KG1 (cell line): ENCODE measurements around the gene MAML3.

Experiments used
- DNase-seq: peaks from one replicate; lab custom pipeline; 2025; lab: John Stamatoyannopoulos, UW

MAML3 gene

DNA sequence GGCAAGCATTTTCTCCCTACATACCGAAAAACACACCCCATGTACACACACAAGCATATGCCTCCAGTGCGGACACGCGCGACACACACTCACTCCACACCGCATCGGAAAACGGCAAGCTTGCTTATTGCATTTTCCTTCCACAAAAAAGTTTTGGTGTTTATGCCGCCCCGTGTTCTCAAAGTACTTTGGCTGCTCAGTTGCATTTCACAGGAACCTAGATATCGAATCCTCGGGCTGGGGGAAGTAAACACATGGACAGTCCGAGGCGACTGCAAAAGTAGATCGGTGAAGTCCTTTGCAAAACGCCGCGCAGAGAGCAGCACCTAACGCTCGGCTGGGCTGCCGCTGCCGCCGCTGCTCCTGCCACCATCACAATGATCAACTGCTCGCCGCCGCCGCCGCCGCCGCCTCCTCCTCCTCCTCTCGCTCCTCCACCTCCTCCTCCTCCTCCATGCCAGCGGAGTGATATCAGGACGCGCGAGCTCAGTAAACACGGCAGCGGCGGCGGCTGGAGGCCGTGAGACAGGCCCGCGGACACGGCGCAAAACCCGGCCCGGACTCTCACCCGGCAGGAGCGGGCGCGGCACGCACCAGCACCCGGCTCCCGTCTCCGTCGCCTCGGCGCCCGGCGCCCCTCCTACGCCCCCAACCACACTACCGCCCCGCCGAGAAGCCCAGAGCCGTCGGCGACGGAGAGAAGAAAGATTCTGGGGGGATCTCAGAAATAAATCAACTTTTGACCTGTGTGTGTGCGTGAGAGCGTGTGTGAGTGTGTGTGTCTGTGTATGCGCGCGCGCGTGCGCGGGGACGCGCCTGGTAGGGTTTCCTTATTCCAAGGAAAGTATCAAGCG is at the start of gene MAML3:
Gene MAML3, minus strand, starts transcription at position 467 of the 854 bp plus-strand sequence. CDS start 857 bp downstream, outside the sequence.
- DNase-seq: peak; percentile 62

DNA sequence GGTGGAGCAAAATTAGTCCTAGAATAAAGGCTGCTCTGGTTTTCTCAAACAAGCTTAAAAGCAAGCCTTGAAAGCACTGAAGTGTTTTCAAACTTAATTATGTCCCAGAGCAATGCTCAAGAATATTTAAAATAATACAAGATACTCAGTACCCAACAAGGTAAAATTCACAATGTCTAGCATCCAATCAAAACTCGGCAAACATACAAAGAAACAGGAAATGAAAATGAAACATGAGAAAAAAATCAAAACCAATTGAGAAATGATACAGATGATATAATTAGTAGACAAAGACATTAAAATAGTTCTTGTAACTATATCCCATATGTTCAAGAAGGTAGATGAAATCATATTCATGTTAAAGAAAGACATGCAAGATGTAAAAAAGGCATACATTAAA is 45.0 kb upstream of the MAML3 start:
- no peak for DNase-seq

DNA sequence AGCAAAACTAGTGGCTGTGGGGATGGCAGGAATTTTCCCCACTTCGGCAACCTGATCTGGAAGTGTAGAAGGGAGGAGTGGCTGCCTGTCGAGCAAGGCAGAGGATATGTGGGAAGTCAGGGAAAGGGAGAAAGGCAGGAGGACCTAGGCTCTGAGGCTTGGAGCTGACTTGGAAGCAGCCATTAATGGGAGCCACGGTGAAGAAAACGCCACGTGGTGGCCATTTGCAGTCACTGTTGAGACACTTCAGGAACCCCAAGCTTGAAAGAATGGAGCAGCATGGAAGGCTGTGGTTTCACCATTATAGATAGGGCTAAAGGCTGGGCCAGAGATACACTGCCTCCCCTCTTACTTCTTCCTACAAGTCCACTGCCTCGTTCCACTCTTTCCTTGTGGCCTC is 41.8 kb upstream of the MAML3 start:
- DNase-seq: no peak

DNA sequence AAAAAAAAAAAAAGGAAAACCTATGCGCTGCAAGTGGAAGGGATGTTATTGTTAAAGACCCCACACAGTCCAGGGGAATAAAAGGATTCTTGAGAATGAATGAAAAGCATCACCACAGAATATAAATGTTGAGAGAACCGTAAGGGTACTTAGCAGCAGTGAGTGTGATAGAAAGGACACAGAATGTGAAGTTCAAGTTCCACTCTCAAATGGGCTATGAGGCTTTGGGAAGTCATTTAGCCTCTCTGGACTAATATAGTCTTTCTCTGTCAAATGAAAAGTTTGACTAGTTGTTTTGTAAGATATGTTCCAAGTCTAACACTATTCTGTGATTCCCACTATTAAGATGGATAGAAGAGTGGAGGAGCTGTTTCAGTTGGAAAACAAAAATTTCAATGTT is 35.8 kb upstream of the MAML3 start:
- DNase-seq: no peak

DNA sequence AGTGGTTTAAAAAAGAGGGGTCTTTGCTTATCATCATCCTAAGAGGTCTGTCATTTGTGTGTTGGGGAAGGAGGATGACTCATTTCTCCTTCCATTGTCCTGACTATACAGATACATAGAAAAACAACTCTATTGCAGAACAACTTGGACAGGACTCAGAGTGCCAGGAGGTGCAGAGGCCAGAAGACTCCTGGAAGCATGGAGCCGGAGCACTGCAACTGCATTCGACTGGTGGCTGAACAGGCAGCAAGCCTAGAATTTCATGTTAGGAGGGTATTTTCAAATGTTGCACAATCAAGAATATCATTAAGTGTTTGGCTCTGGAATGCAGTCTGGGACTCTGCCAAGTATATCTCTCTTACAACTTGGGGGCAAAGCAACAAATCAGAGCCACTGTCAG is 35.0 kb upstream of the MAML3 start:
- DNase-seq: no peak

DNA sequence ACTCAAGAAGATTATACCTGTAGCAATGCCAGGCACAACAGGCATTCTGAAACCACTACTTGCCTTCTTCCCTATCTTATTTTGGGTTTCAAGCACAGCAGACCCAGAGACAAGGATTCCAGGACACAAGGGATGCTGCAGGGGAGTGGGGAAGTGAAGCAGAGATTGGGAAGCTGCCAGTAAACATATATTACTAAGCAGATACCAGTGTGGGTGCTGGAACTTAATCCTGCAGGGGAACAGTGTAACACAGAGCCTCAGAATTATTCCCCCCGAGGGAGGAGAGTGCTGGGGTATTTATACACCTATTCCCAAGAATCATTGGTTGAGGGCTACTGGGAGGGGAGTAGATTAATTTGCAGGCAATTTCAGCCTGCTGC is 33.3 kb upstream of the MAML3 start:
- DNase-seq: no peak

DNA sequence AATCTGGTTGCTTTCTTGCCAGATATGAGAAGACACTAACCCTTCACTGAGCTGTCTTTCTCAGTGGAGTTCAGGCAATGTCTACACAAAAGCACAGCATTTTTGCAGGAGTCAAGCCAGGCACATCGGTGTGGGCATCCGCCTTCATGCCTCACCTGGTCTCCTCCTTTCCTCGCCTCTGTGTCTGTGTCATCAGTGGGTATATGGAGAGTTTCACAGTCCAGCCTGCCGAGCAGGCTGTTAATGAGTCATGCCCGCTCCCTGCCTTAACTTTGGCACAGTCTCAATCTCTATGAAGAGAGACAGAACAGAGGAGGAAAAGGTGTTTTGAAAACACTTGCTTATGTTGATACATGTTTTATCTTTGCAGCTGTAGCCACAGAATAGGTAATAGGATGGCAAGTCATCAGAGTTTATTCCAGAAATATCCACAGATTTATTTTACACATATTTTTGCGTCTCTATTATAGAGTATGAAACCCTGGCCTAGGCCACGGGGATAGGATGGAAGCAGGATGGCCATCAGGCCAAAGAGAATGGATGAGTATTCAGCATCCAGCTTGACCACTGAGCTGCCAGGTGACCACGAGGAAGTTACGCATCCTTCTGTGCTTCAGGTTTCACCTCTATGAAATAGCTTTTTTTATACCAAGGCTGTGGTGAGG is 32.8 kb upstream of the MAML3 start:
- no peak for DNase-seq

DNA sequence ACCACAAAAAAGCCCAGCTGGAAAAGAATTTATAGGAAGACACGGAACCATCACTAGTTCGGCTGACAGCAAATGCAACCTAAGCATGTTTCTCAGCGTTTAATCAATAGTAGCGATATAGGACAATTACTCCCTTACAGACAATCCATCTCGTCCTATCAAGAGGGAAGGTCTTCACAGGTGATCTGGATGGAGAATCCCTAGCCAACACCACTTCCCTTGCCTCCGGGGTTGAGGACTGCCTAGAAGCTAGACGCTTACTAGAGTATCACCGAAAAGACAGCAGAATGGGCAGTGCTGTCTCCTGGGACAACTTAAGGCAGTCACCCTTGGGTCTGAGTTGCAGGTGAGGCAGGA is 32.1 kb upstream of the MAML3 start:
- DNase-seq: no peak

DNA sequence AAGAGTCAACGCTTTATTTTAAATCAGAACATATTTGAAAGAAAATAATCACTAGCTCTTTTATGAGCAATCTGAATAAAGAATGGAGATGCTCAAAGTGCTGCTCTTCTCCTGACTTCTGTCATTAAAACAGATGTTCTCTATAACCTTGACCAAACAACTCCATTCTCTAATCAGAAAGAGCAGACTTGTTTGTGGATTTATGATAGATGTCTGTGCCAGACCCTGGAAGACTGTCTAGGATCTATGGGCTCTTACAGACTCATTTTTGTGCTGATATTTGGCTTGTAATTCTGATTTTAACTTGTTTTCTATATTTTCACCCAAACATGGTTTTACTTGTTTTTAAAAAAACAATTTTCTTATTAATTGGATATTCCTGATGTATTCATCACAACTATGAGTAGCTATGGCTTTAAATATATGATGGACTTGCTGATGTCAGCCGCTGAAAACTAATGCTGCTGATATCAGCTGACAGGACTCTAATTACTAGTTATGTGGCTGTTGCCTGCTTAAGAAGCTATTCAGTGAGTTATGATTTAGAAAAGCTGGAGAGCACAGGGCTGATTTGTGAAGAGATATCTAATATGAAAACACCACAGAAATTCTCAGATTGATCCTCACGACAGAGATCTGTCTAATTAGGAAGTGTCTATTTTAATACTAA is 31.6 kb upstream of the MAML3 start:
- no peak for DNase-seq

DNA sequence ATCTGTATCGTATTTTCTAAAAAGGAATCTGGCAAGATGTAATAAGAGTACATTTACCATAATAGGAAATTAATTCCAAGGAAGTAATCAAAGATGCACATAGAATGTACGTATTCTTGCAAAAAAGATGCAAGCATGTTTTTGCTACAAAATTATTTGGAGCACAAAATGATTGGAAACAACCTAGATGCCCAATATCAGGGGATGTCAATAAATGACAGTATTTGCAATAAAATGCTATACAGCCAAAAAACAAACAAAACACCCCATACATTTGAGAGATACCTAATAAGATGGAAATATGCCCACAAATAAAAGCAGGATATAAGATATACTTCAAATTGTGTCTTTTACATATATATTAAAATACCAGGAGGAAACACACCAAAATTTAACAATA is 29.3 kb upstream of the MAML3 start:
- no peak for DNase-seq

DNA sequence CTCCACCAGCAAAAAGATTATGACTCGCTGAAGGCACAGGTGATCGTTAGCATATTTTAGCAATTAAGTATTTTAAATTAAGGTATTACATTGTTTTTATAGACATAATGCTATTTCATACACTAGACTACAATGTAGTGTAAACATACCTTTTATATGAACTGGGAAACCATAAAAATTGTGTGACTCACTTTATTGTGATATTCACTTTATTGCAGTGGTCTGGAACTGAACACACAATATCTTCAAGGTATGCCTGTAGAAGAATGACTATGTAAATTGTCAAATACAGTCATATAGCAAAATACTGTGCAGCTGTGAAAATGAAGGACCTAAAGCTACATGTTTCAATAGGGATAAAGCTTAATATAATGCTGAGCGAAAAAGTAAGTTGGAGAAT is 26.6 kb upstream of the MAML3 start:
- DNase-seq: no peak

DNA sequence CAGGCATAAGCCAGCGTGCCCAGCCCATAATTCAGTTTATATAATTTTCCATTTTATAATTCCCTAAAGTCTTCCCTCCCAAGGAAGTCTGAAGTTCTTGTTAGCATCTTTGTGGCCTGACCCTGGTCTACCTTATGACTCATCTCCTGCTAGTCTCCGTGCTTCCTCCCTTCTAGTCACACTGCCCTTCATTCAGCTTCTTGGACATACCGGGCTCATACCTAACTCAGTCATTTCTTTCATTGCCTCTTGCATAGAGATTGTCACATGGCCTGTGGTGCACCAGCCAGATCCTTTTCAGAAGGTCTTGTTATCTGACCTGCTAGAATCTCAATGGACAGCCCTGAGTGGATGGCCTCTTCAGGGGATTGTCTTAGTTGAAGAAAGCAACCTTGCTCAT is 22.8 kb upstream of the MAML3 start:
- DNase-seq: no peak

DNA sequence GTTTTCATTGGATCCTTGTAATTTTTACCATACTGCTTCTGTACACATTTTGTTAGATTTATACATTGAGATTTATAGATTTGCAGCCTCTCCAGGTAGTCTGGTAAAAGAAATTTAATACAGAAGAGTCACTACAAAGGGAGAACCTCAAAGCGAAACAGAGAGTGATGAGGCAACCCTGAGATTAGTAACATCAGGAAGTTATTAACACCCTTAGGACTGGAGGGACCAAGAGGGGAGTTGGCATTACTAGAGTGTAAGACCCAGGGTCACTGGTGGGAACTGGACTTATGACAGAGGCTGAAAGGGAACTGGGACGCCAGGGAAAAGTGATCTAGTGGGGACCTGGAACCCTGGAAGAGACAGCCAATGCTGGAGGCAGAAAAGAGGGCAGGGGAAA is 20.6 kb upstream of the MAML3 start:
- DNase-seq: no peak

DNA sequence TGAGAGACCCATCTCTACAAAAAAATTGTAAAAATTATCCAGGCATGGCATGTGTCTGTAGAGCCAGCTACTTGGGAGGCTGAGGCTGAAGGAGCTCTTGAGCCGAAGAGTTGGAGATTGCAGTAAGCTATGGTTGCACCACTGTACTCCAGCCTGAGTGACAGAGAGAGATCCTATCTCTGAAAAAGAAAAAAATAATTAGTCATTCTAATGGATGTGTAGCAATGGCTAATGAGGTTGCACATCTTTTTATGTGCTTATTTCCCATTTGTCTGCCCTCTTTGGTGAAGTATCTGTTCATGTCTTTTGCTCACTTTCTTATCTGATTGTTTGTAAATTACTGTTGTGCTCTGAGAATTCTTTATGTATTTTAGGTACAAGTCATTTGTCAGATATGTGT is 19.0 kb upstream of the MAML3 start:
- no peak for DNase-seq

DNA sequence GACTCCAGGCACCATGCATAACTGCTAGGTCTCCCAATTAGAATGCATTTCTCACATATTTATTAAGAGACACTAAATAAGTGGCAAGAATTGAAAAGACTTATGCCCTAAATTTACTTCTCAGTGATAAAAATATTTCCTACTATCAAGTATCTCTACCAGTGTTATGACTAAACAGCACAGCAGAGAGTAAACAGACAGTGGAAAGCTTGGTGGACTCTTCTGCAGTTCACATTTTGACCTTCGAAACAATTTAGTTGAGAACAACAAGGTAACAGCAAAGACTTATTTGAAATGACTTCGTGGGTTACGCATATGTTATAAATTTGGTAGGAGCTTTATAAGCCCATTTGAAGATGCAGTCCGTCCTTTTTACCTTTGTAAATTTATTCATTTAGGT is 16.3 kb upstream of the MAML3 start:
- DNase-seq: no peak

DNA sequence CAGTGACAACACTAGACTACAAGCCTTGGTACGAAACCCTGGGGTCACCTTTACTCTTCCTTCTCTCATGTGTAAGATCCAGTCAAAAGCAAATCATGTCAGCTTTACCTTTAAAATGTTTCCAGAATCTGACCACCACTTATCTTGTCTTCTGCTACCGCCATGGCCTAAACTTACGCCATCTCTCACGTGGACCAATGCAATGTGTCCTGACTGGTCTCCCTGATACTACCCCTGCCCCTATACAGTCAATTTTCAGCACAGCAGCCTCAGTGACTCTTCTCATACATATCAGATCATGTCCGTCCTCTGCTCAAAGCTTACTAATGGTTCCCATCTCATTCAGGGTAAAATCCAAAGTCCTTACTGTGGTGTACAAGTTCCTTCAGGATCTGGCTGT is 15.0 kb upstream of the MAML3 start:
- no peak for DNase-seq

DNA sequence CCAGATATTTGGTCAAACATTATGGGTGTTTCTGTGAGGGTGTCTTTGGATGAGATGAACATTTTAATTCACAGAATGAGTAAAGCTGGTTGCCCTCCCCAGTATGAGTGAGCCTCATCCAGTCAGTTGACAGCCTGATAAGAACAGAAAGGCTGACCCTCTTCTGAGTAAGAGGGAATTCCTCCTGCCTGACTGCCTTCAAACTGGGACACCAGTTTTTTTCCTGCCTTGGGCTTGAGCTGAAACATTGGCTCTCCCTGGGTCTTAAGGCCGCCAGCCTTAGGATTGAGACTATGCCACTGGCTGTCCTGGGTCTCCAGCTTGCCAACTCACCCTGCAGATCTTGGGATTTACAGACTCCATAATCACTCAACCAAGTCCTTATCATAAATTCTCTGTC is 14.5 kb upstream of the MAML3 start:
- no peak for DNase-seq

DNA sequence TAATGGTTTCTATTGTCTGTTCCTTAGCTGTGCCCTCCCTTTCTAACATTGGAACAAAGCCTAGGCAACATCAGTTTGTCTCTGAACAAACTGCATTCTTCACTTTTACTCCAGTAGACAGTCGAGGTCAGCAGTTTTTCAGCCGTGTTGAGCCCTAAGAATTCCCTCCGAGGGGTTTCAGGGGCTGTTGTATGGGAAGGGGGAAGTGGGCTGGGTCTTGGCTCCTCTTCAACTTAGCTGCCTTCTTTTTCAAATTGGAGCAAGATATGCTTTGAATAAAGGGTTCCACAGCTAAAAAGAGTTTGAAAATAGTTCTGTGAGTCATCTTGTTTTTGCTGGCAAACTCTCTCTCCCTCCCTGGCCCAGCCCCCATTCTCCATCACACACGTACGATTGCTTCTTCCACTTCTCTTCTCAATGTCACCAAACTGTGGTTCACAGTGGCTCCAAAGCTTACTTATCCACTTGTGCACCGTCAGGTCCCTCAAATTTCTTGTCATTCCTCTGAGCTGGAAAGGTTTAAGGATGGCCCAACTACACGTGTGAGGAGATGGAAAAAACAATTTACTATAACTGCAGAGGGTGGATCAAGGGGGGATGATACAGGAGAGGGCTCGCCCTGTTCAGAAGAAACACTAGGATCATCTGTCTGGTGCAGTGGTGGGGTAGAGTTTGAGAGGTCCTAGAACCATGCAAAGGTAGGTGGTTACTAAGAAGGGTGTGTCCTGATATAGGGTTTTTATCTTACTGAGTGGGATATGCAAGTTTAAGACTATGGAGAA is 9.2 kb upstream of the MAML3 start:
- no peak for DNase-seq

DNA sequence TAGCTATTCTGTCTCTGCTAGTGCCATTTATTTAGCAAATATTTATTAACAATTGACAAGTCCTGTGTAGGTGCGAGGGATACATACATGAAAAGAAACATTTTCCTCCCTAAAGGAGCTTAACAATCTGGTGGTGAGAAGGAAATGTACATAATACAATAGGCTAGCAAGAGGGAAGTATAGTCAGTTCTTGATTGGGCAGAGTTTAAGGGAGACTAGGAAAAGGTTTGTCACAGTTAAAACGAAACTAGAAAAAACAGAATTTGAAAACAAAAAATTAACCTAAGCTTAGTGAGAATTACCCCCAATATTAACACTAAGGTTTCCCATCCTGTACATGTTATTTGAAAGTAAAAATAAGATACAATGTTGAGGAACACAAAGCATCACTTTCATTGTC is 8.6 kb upstream of the MAML3 start:
- DNase-seq: no peak

DNA sequence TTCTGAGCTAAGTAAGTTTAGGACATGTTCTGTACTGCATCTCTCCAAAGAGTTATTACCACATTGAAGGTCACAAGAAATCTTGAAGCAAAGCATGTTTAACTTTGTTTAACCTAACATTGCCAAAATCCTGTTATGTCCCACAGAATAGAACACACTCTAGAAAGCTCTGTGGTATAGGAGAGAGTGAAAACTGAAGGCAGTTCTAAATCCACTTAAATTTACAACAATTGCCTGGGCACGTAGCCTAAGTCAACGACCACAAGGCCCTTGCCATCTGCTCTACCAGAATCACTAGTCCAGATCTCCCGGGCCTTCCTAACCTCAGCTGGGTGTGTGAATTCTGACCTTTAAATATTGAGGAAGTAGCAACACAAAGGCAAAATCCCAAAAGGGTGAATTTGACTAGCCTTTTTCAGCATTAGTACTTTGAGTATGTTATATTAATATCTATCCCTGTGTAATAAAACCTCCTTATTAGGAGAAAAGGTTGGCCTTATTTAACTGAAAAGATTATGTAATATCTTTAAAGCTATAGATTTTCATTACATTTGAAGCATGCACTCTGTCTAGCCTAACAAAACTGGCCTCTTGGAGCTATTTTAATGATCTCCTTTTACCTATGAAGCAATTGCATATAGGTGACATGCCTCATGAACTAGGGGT is 4.5 kb upstream of the MAML3 start:
- DNase-seq: no peak

DNA sequence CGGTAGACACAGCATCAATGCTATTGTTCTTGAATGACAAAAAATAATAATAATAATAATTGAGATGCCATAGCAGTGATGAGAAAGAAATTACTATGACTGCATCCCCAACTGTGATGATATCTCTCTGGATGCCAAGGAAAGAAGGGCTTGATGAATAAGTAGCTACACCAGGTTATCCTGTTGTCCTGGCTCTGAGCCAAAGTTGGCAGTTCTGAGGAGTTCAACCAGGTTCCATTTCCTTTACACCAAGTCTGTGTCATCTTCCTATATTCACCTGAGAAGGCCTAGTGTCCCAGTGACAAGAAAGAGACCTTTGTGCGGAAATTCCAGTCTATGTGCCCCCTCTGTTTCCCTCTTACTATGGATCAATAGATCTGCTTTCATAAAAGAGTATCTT is 3.4 kb upstream of the MAML3 start:
- DNase-seq: no peak
